KBM-7 (cell line): ENCODE data around the gene OTOA.
"Not testable (repeated sequence)": the region's sequence is repeated elsewhere in the genome, so short reads cannot be mapped to it uniquely, and the experiment has no call there.

Experiments used
- DNase-seq: peaks from one replicate; pipeline ENCODE4 v3.0.0-alpha.2; 2015
- in situ Hi-C: fragments of 300-500 bp; cut with MboI; formaldehyde crosslinking; loops from 2 replicates; pipeline ENCODE4 v1.14.3; 2020; ENCODE audit warnings: low sequenced_read_pairs, low pct_unique_long_range_greater_than_20kb, mixed read lengths

The OTOA gene

GRCh38 chr16:21663889-21664647 lies at the start of gene OTOA:
OTOA (plus strand) TSS chr16:21663968; CDS start chr16:21678515, 14,547 bp downstream.
- DNase-seq: no peak
- in situ Hi-C loops: no loop called here

GRCh38 chr16:21614896-21615295 lies 48.9 kb upstream of the OTOA start:
- in situ Hi-C loops: no loop called here
- DNase-seq: no peak

- in situ Hi-C loops: no loop called here
- DNase-seq: no peak
Observed at GRCh38 chr16:21617607-21618006, 46.2 kb upstream of the OTOA start.

- in situ Hi-C loops: no loop called here
- DNase-seq: no peak
Observed at GRCh38 chr16:21618281-21618680, 45.5 kb upstream of the OTOA start.

GRCh38 chr16:21619765-21620425 lies 43.9 kb upstream of the OTOA start:
- DNase-seq: no peak
- in situ Hi-C loops: no loop called here

- in situ Hi-C loops: no loop called here
- no peak for DNase-seq
Observed at GRCh38 chr16:21620592-21620991, 43.2 kb upstream of the OTOA start.

- no peak for DNase-seq
- in situ Hi-C loops: no loop called here
Observed at GRCh38 chr16:21622545-21622944, 41.2 kb upstream of the OTOA start.

GRCh38 chr16:21625026-21625425 lies 38.7 kb upstream of the OTOA start:
- in situ Hi-C loops: no loop called here

GRCh38 chr16:21626659-21627277 lies 37.0 kb upstream of the OTOA start:
- in situ Hi-C loops: no loop called here
- DNase-seq: peak; percentile 77

More at GRCh38 chr16:21625026-21625425, 38.7 kb upstream of the OTOA start:
- no peak for DNase-seq

- no peak for DNase-seq
- in situ Hi-C loops: no loop called here
Observed at GRCh38 chr16:21628121-21628726, 35.5 kb upstream of the OTOA start.

GRCh38 chr16:21628772-21629171 lies 35.0 kb upstream of the OTOA start:
- in situ Hi-C loops: no loop called here

GRCh38 chr16:21629616-21630539 lies 33.9 kb upstream of the OTOA start:
- DNase-seq, in situ Hi-C loops: not testable (repeated sequence)

More at GRCh38 chr16:21628772-21629171, 35.0 kb upstream of the OTOA start:
- no peak for DNase-seq

- DNase-seq, in situ Hi-C loops: not testable (repeated sequence)
Observed at GRCh38 chr16:21630866-21631265, 32.9 kb upstream of the OTOA start.

GRCh38 chr16:21631376-21631775 lies 32.4 kb upstream of the OTOA start:
- in situ Hi-C loops, DNase-seq: not testable (repeated sequence)

GRCh38 chr16:21631951-21632575 lies 31.7 kb upstream of the OTOA start:
- in situ Hi-C loops, DNase-seq: not testable (repeated sequence)

- DNase-seq: no peak
- in situ Hi-C loops: no loop called here
Observed at GRCh38 chr16:21634216-21634615, 29.6 kb upstream of the OTOA start.

- in situ Hi-C loops, DNase-seq: not testable (repeated sequence)
Observed at GRCh38 chr16:21635694-21636093, 28.1 kb upstream of the OTOA start.
